Neural cell (in vitro differentiated cells): ENCODE data around the gene CNN3. TPM values are rescaled to one million over a fixed set of nuclear protein-coding genes. Genes with fewer than 3 reads are reported as not detected.
"Not testable (repeated sequence)": the region's sequence is repeated elsewhere in the genome, so short reads cannot be mapped to it uniquely, and the experiment has no call there.

Experiments
- H2AFZ ChIP-seq: fragments of 200-600, 300-800 bp; sonication (generic), shearing (Covaris generic); 2 replicates; pipeline ENCODE4 v1.6.0; 2014; ENCODE audit warnings: low read depth, mild to moderate bottlenecking, antibody characterized with exemption, low read length, moderate library complexity
- H3F3A ChIP-seq: fragments of 200-600 bp; shearing (Covaris generic); 2 replicates; pipeline ENCODE4 v1.6.1; 2016; ENCODE audit warnings: mild to moderate bottlenecking, moderate library complexity, mixed read lengths, antibody characterized with exemption, low read length; ENCODE audit not compliant: insufficient read depth, poor library complexity, severe bottlenecking
- H3K27ac ChIP-seq: fragments of 200-600, 300-800 bp; sonication (generic), shearing (Covaris generic); 2 replicates; pipeline ENCODE4 v1.5.1; 2014; ENCODE audit warnings: mild to moderate bottlenecking, low read length, moderate library complexity
- H3K27me3 ChIP-seq: fragments of 300-800, 200-600 bp; sonication (generic), shearing (Covaris generic); 2 replicates; pipeline ENCODE4 v1.6.0; 2014; ENCODE audit warnings: mild to moderate bottlenecking, low read depth, low read length, moderate library complexity; ENCODE audit not compliant: insufficient read depth
- H3K36me3 ChIP-seq: fragments of 300-800, 200-600 bp; sonication (generic), shearing (Covaris generic); 2 replicates; pipeline ENCODE4 v1.5.1; 2014; ENCODE audit warnings: mild to moderate bottlenecking, antibody characterized with exemption, low read length, moderate library complexity; ENCODE audit not compliant: insufficient read depth
- H3K4me2 ChIP-seq: fragments of 300-800, 200-600 bp; sonication (generic), shearing (Covaris generic); 2 replicates; pipeline ENCODE4 v1.6.0; 2014; ENCODE audit warnings: mild to moderate bottlenecking, low read length
- H3K4me3 ChIP-seq: fragments of 300-800, 200-600 bp; sonication (generic), shearing (Covaris generic); 2 replicates; pipeline ENCODE4 v1.5.1; 2014; ENCODE audit warnings: mild to moderate bottlenecking, low read length, moderate library complexity
- H3K79me2 ChIP-seq: fragments of 200-600 bp; shearing (Covaris generic); replicated peaks from 2 replicates; pipeline ENCODE4 v1.6.0; 2014; ENCODE audit warnings: mild to moderate bottlenecking, low read length, moderate library complexity; ENCODE audit not compliant: insufficient read depth
- H3K9ac ChIP-seq: fragments of 300-800, 200-600 bp; sonication (generic), shearing (Covaris generic); 2 replicates; pipeline ENCODE4 v1.6.1; 2016; ENCODE audit warnings: mild to moderate bottlenecking, low read length, mixed read lengths
- H3K9me2 ChIP-seq: fragments of 200-600 bp; shearing (Covaris generic); 2 replicates; pipeline ENCODE4 v1.6.1; 2016; ENCODE audit warnings: mild to moderate bottlenecking, low read length, mixed read lengths; ENCODE audit not compliant: insufficient read depth
- H3K9me3 ChIP-seq: fragments of 200-600, 300-800 bp; sonication (generic), shearing (Covaris generic); 2 replicates; pipeline ENCODE4 v1.6.1; 2016; ENCODE audit warnings: mild to moderate bottlenecking, mixed run types, low read length, moderate library complexity, mixed read lengths
- H4K20me1 ChIP-seq: fragments of 200-600 bp; shearing (Covaris generic); 2 replicates; pipeline ENCODE4 v1.6.1; 2016; ENCODE audit warnings: mild to moderate bottlenecking, mixed run types; ENCODE audit not compliant: insufficient read depth
- CTCF ChIP-seq: fragments of 450-650 bp; IDR thresholded peaks from 2 replicates; pipeline ENCODE4 v1.5.1; 2014; ENCODE audit warnings: antibody characterized with exemption, mild to moderate bottlenecking, moderate library complexity; ENCODE audit not compliant: poor library complexity, severe bottlenecking
- EZH2 ChIP-seq: fragments of 200-600, 300-800 bp; shearing (Covaris generic), sonication (generic); IDR thresholded peaks from 2 replicates; pipeline ENCODE4 v1.6.1; 2014; ENCODE audit warnings: antibody characterized with exemption, low read length, borderline replicate concordance, mild to moderate bottlenecking; ENCODE audit not compliant: insufficient read depth, poor library complexity, severe bottlenecking
- POLR2AphosphoS5 ChIP-seq: IDR thresholded peaks from 2 replicates; pipeline ENCODE4 v1.6.1; 2012
- RAD21 ChIP-seq: fragments of 450-650 bp; conservative IDR thresholded peaks from 2 replicates; pipeline ENCODE4 v1.6.1; 2014; ENCODE audit warnings: antibody characterized with exemption, mild to moderate bottlenecking, moderate library complexity
- REST ChIP-seq: IDR thresholded peaks from 2 replicates; pipeline ENCODE4 v1.6.1; 2012; ENCODE audit warnings: borderline replicate concordance
- SMC3 ChIP-seq: fragments of 450-650 bp; conservative IDR thresholded peaks from 2 replicates; pipeline ENCODE4 v1.6.1; 2014; ENCODE audit warnings: antibody characterized with exemption, mild to moderate bottlenecking, moderate library complexity; ENCODE audit not compliant: poor library complexity
- TAF1 ChIP-seq: IDR thresholded peaks from 2 replicates; pipeline ENCODE4 v1.6.1; 2012; ENCODE audit warnings: low read depth
- polyA plus RNA-seq: library from polyadenylated mRNA; depleted of rRNA; stranded (reverse); fragments of >200 nt; gene quantifications from 2 replicates; pipeline ENCODE4 v1.2.3, GENCODE V29; 2014

CNN3 gene
- polyA plus RNA-seq, 1 donor from 2014 or later: 106 TPM

GRCh38 chr1:94942171-94943128 lies 15.5 kb upstream of the CNN3 start:
- no peaks in the 10 kb centered on the region for H3K36me3 ChIP-seq
- no peak overlapping the region for H3K4me3 ChIP-seq
- no peaks in the 10 kb centered on the region for H3K9me3 ChIP-seq
- no peak overlapping the region for H3K27ac ChIP-seq
- H3K9me2 ChIP-seq: no peaks in the 10 kb centered on the region
- no peak overlapping the region for H2AFZ ChIP-seq
- no peaks in the 10 kb centered on the region for H3K79me2 ChIP-seq
- H4K20me1 ChIP-seq: no peaks in the 10 kb centered on the region
- H3K4me2 ChIP-seq: no peak overlapping the region
- no peak overlapping the region for H3K9ac ChIP-seq
- TF ChIP-seq TAF1 (no peak), SMC3 (no peak), RAD21 (no peak), REST (no peak)
- H3F3A ChIP-seq: no peaks in the 10 kb centered on the region
- no peaks in the 10 kb centered on the region for H3K27me3 ChIP-seq

GRCh38 chr1:94941480-94941879 lies 14.6 kb upstream of the CNN3 start:
- not testable (repeated sequence) for H3K4me2 ChIP-seq, H3K9ac ChIP-seq, H3K9me3 ChIP-seq, H3K36me3 ChIP-seq, H4K20me1 ChIP-seq, H3K9me2 ChIP-seq, H2AFZ ChIP-seq, H3K4me3 ChIP-seq, H3F3A ChIP-seq, H3K79me2 ChIP-seq, H3K27me3 ChIP-seq, H3K27ac ChIP-seq

- Histone ChIP-seq H3K36me3 (no peaks in the 10 kb centered on the region), H2AFZ (no peak overlapping the region), H3K9ac (no peak overlapping the region), H3F3A (no peaks in the 10 kb centered on the region), H3K27me3 (no peaks in the 10 kb centered on the region), H4K20me1 (no peaks in the 10 kb centered on the region), H3K9me2 (no peaks in the 10 kb centered on the region), H3K4me2 (no peak overlapping the region), H3K9me3 (no peaks in the 10 kb centered on the region), H3K27ac (no peak overlapping the region), H3K79me2 (no peaks in the 10 kb centered on the region), H3K4me3 (no peak overlapping the region)
- TF ChIP-seq POLR2AphosphoS5 (no peak), SMC3 (no peak), TAF1 (no peak), CTCF (no peak), EZH2 (no peak)
These were observed 13.8 kb upstream of the CNN3 start for GRCh38 chr1:94940738-94941137.
